Spleen (tissue), 11 donors: Measurements from ENCODE around the gene ACYP2. TPM values are rescaled to one million over a fixed set of nuclear protein-coding genes. Genes with fewer than 3 reads are reported as not detected.
"Not testable (repeated sequence)": the region's sequence is repeated elsewhere in the genome, so short reads cannot be mapped to it uniquely, and the experiment has no call there.

Experiments
- DNase-seq: peaks from one replicate; pipeline ENCODE4 v3.0.0-alpha.2; 2020
- H3K27ac ChIP-seq, 8 donors: fragments of 200-600 bp; sonication (generic) in 7 of 8; 1 replicate in 4 of 8; 2 replicates in 4 of 8; pipeline versions ENCODE4 v1.5.0 to v1.8.0; 2016 to 2021; ENCODE audit warnings: inconsistent platforms in 4 of 8, mild to moderate bottlenecking in 4 of 8, moderate library complexity in 1 of 8
- H3K27me3 ChIP-seq, 7 donors: fragments of 200-600 bp; sonication (generic) in 6 of 7; replicated peaks in 1 of 7; 1 replicate in 4 of 7; 2 replicates in 3 of 7; pipeline versions ENCODE4 v1.5.0 to v1.8.0; 2016 to 2021; ENCODE audit warnings: inconsistent platforms in 3 of 7, mild to moderate bottlenecking in 1 of 7
- H3K36me3 ChIP-seq, 6 donors: fragments of 200-600 bp; sonication (generic) in 5 of 6; 1 replicate in 4 of 6; 2 replicates in 2 of 6; pipeline versions ENCODE4 v1.5.0 to v1.8.0; 2016 to 2021; ENCODE audit warnings: inconsistent platforms in 2 of 6
- H3K4me1 ChIP-seq, 6 donors: fragments of 200-600 bp; sonication (generic) in 5 of 6; 1 replicate in 3 of 6; 2 replicates in 3 of 6; pipeline versions ENCODE4 v1.5.0 to v1.8.0; 2016 to 2021; ENCODE audit warnings: inconsistent platforms in 3 of 6
- H3K4me3 ChIP-seq, 8 donors: fragments of 200-600 bp; sonication (generic) in 7 of 8; 1 replicate in 4 of 8; 2 replicates in 4 of 8; pipeline versions ENCODE4 v1.5.0 to v1.8.0; 2016 to 2021; ENCODE audit warnings: inconsistent platforms in 4 of 8, mild to moderate bottlenecking in 4 of 8, moderate library complexity in 2 of 8
- H3K9me3 ChIP-seq, 8 donors: fragments of 200-600 bp; sonication (generic) in 7 of 8; 1 replicate in 4 of 8; 2 replicates in 4 of 8; pipeline versions ENCODE4 v1.5.0 to v1.8.0; 2016 to 2021; ENCODE audit warnings: inconsistent platforms in 4 of 8
- POLR2A ChIP-seq, 3 donors: fragments of 450-650 bp; IDR thresholded peaks; one replicate each; pipeline ENCODE4 v1.5.1; 2017; ENCODE audit warnings: antibody characterized with exemption in 3 of 3, mild to moderate bottlenecking in 1 of 3
- POLR2AphosphoS5 ChIP-seq, 3 donors: sonication (generic); formaldehyde crosslinking; IDR thresholded peaks; one replicate each; pipeline ENCODE4 v1.5.1; 2017; ENCODE audit warnings: antibody characterized with exemption in 3 of 3
- WGBS, 5 donors: extraction: QIAGEN DNeasy Blood & Tissue Kit in 3 of 5; methylation state at CpG; one replicate each; pipeline versions ENCODE4 v1.1.5 to v1.1.7; 2013 to 2018; 5-methylcytosine and 5-hydroxymethylcytosine counted together
- intact Hi-C: fragments of 100-400 bp; cut with DNase I; formaldehyde crosslinking; loops from one replicate; pipeline ENCODE4 v1.15.0; 2023; ENCODE audit warnings: low total_unique reads
- polyA plus RNA-seq, 3 donors: library from polyadenylated mRNA; stranded (reverse); fragments of 200-250 nt; gene quantifications; one replicate each; pipeline ENCODE4 v1.2.1, GENCODE V29; 2013
- total RNA-seq, 7 donors: library from RNA; depleted of rRNA in 3 of 7; stranded (reverse); fragments of >200 nt in 3 of 7; fragmentation: NEBNext Ultra II Directional in 4 of 7; extraction: Animal tissue kit (Norgen Biotek cat#: 25700) in 4 of 7; gene quantifications; one replicate each; pipeline versions ENCODE4 v1.1.0 to v1.2.1, GENCODE V29; 2016 to 2021
- TF ChIP-seq, protein P1 (sequence below), 11 experiments: fragments of 200-600 bp in 7 of 11; fragments of 450-650 bp in 4 of 11; sonication (generic) in 4 of 11; IDR thresholded peaks in 8 of 11; conservative IDR thresholded peaks in 3 of 11; 1 replicate in 7 of 11; 2 replicates in 4 of 11; pipeline versions ENCODE4 v1.4.0 to v1.8.0; 2016 to 2021; ENCODE audit warnings: antibody characterized with exemption in 11 of 11, inconsistent platforms in 4 of 11, mild to moderate bottlenecking in 1 of 11
- donor health status: healthy with polysubstance abuse.
- donor health status: DM: no; HTN: no; CAD: no; lungs with moderate emphysema.
- donor health status: DM: no; HTN: no; CAD: no.
- donor health status: Bipolar disorder and iron deficiency.
- donor health status: healthy.
- donor health status: DM: no; HTN: no; CAD: no.
- donor health status: DM: yes; HTN: yes; CAD: no.

The ACYP2 gene
- total and polyA plus RNA-seq, 10 donors = 14.6 to 32.3 (median 21.7) TPM

GRCh38 chr2:54290356-54291025 is 175.1 kb downstream of the ACYP2 start:
- DNase-seq = no peak
- Histone ChIP-seq H3K9me3 (no peaks in the 10 kb centered on the region), H3K27ac (no peak overlapping the region), H3K4me3 (no peak overlapping the region), H3K36me3 (no peaks in the 10 kb centered on the region), H3K4me1 (no peaks in the 10 kb centered on the region), H3K27me3 (no peaks in the 10 kb centered on the region)
- 79 to 90% (median 82%) methylated on average over 9 of the region's 9 CpGs for WGBS, 5 donors
- intact Hi-C loops = no loop called here
- TF ChIP-seq, protein P1, sequence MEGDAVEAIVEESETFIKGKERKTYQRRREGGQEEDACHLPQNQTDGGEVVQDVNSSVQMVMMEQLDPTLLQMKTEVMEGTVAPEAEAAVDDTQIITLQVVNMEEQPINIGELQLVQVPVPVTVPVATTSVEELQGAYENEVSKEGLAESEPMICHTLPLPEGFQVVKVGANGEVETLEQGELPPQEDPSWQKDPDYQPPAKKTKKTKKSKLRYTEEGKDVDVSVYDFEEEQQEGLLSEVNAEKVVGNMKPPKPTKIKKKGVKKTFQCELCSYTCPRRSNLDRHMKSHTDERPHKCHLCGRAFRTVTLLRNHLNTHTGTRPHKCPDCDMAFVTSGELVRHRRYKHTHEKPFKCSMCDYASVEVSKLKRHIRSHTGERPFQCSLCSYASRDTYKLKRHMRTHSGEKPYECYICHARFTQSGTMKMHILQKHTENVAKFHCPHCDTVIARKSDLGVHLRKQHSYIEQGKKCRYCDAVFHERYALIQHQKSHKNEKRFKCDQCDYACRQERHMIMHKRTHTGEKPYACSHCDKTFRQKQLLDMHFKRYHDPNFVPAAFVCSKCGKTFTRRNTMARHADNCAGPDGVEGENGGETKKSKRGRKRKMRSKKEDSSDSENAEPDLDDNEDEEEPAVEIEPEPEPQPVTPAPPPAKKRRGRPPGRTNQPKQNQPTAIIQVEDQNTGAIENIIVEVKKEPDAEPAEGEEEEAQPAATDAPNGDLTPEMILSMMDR (IDR thresholded peaks at IDR 0.05 in 8 of 11, conservative IDR thresholded peaks at IDR 0.05 in 3 of 11) = no peak
- no peak for TF ChIP-seq POLR2AphosphoS5 (IDR thresholded peaks at IDR 0.05)
- no peak for TF ChIP-seq POLR2A (IDR thresholded peaks at IDR 0.05)

DNA sequence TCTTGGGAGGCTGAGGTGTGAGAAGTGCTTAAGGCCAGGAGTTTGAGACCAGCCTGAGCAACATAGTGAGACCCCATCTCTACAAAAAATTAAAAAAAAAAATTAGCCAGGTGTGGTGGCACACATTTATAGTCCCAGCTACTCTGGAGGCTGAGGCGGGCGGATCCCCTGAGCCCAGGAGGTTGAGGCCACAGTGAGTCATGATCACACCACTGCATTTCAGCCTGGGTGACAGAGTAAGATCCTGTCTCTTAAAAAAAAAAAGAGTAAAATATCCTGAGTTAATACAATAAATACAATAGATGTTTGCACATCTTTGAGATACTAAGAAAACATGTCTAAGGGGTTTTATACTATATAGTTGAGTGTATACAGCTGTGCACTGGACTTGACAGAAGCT is 179.2 kb downstream of the ACYP2 start:
- DNase-seq, H3K36me3 ChIP-seq, H3K4me1 ChIP-seq, H3K27ac ChIP-seq, intact Hi-C loops, H3K4me3 ChIP-seq, H3K9me3 ChIP-seq, H3K27me3 ChIP-seq: not testable (repeated sequence)
- 87 to 97% (median 94%) methylated on average over 2 of the region's 2 CpGs for WGBS, 5 donors

- no peak overlapping the region for H3K27ac ChIP-seq
- no peak for TF ChIP-seq POLR2A (IDR thresholded peaks at IDR 0.05)
- no peak for TF ChIP-seq POLR2AphosphoS5 (IDR thresholded peaks at IDR 0.05)
- H3K4me3 ChIP-seq = no peak overlapping the region
- no peaks in the 10 kb centered on the region for H3K9me3 ChIP-seq
- no peaks in the 10 kb centered on the region for H3K4me1 ChIP-seq
- 83 to 92% (median 89%) methylated on average over 5 of the region's 5 CpGs for WGBS, 5 donors
- H3K27me3 ChIP-seq = no peaks in the 10 kb centered on the region
- H3K36me3 ChIP-seq = no peaks in the 10 kb centered on the region
- no peak for DNase-seq
- intact Hi-C loops = no loop called here
Measured at GRCh38 chr2:54295911-54296310, 180.5 kb downstream of the ACYP2 start.

- Histone ChIP-seq H3K4me1 (no peaks in the 10 kb centered on the region), H3K27ac (no peak overlapping the region), H3K36me3 (no peaks in the 10 kb centered on the region), H3K9me3 (no peaks in the 10 kb centered on the region), H3K27me3 (no peaks in the 10 kb centered on the region), H3K4me3 (no peak overlapping the region)
- intact Hi-C loops = no loop called here
- no peak for DNase-seq
- no peak for TF ChIP-seq POLR2A (IDR thresholded peaks at IDR 0.05)
- TF ChIP-seq, protein P1 (IDR thresholded peaks at IDR 0.05 in 8 of 11, conservative IDR thresholded peaks at IDR 0.05 in 3 of 11) = no peak
- no peak for TF ChIP-seq POLR2AphosphoS5 (IDR thresholded peaks at IDR 0.05)
- WGBS, 5 donors = 83 to 95% (median 91%) methylated on average over 5 of the region's 5 CpGs
Measured at GRCh38 chr2:54298514-54298913, 183.1 kb downstream of the ACYP2 start.

DNA sequence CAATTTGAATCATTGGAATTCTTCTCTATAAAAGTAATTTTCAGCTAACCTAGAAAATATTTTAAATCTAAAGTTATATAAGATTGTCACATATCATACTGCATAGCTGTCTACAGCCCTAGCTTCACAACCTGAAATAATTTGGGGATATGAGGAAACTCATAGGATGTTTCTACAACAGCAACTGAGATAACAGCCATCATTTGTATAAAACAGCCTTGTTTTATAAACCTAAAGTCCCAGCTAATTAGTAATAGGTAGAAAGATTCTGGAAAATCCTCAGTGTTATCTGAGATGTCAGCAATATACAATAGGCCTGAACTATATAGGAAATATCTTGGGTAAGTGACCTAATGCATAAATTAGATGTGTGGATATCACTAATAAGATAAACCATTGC is 188.2 kb downstream of the ACYP2 start:
- no peaks in the 10 kb centered on the region for H3K9me3 ChIP-seq
- intact Hi-C loops = no loop called here
- H3K4me3 ChIP-seq = no peak overlapping the region
- peaks cover 0 to 3% (median 0%) of the 10 kb centered on the region in 6 donors for H3K36me3 ChIP-seq
- no peaks in the 10 kb centered on the region for H3K27me3 ChIP-seq
- H3K4me1 ChIP-seq = no peaks in the 10 kb centered on the region
- TF ChIP-seq, protein P1 (IDR thresholded peaks at IDR 0.05 in 8 of 11, conservative IDR thresholded peaks at IDR 0.05 in 3 of 11) = no peak
- no peak for TF ChIP-seq POLR2AphosphoS5 (IDR thresholded peaks at IDR 0.05)
- TF ChIP-seq POLR2A (IDR thresholded peaks at IDR 0.05) = no peak
- no peak overlapping the region for H3K27ac ChIP-seq
- no peak for DNase-seq
